ENCODE results near the gene FLYWCH2.

DNA sequence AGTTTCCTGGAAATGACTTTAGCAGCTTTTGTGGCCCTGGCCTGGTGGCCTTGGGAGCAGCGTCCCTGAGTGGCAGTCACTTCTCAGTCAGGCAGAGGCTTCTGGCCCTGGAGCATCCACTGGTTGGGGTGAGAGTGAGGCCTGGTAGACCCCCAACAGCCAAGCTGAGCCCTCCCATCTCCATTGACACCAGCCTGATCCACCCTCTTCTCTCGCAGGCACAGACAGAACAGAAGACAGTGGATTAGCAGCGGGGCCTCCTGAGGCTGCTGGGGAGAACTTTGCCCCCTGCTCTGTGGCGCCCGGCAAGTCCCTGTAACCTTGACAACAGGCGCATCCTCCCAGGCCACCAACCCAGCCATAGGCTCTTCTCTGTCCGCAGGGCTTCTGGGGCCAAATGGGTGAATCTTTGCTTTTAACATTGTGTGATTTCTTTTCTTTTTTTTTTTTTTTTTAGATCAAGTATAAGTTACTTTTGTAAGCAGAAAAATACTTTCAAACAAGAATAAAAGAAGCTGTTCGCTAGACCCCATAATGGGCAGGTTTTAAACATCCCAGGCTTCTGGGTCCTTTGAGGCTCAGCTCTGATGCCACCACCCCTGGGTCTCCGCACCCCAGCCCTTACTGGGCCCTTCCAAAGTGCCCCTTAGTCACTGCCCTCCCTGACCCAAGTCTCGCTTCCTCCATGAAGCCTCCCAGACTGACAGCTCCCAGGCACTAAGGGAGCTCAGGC, 16.0 kb downstream of the FLYWCH2 start:
- TF ChIP-seq, protein P1, sequence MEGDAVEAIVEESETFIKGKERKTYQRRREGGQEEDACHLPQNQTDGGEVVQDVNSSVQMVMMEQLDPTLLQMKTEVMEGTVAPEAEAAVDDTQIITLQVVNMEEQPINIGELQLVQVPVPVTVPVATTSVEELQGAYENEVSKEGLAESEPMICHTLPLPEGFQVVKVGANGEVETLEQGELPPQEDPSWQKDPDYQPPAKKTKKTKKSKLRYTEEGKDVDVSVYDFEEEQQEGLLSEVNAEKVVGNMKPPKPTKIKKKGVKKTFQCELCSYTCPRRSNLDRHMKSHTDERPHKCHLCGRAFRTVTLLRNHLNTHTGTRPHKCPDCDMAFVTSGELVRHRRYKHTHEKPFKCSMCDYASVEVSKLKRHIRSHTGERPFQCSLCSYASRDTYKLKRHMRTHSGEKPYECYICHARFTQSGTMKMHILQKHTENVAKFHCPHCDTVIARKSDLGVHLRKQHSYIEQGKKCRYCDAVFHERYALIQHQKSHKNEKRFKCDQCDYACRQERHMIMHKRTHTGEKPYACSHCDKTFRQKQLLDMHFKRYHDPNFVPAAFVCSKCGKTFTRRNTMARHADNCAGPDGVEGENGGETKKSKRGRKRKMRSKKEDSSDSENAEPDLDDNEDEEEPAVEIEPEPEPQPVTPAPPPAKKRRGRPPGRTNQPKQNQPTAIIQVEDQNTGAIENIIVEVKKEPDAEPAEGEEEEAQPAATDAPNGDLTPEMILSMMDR (IDR thresholded peaks at IDR 0.05) = no peak
- TF ChIP-seq EZH2 (IDR thresholded peaks at IDR 0.05) (no peak), EZH2phosphoT487 (IDR thresholded peaks at IDR 0.05) (no peak)
